ENCODE measurements around the gene UQCRQ. TPM values are rescaled to one million over a fixed set of nuclear protein-coding genes. Genes with fewer than 3 reads are reported as not detected.

Gene UQCRQ
- total RNA-seq, 2 experiments from 2014 or later: 621 to 661 TPM

GRCh38 chr5:132856011-132856410 lies 10.4 kb upstream of the UQCRQ start:
- CTCF ChIA-PET: no interaction called here
- POLR2A ChIA-PET: no interaction called here

- POLR2A ChIA-PET: no interaction called here
- CTCF ChIA-PET: no interaction called here
These were observed 6.5 kb upstream of the UQCRQ start for GRCh38 chr5:132859889-132860437.

GRCh38 chr5:132860742-132861141 lies 5.7 kb upstream of the UQCRQ start:
- ChIA-PET CTCF (no interaction called here), POLR2A (no interaction called here)

- POLR2A ChIA-PET: interaction anchor here (0.9 to 1.6 kb wide), 3 partner anchors 46 to 187 kb away, joined by 3 to 7 read pairs (median 4); no protein-coding TSS in a partner anchor
- CTCF ChIA-PET: interaction anchor here (0.9 to 1.3 kb wide), 2 partner anchors 12 to 39 kb away, joined by 3 read pairs; no protein-coding TSS in a partner anchor
These were observed 637 bp upstream of the UQCRQ start for GRCh38 chr5:132865668-132866341.

- ChIA-PET CTCF (interaction anchor here (0.6 to 2.6 kb wide), 5 partner anchors 10 to 60 kb away, joined by 3 to 9 read pairs (median 4); no protein-coding TSS in a partner anchor), POLR2A (interaction anchor here (1.0 to 1.6 kb wide), 2 partner anchors 66 to 186 kb away, joined by 3 to 4 read pairs; no protein-coding TSS in a partner anchor)
These were observed 607 bp downstream of the UQCRQ start for GRCh38 chr5:132867046-132867451.

- POLR2A ChIA-PET: interaction anchor here (0.6 to 1.2 kb wide), 4 partner anchors 14 to 245 kb away, joined by 3 to 6 read pairs (median 3); partner anchors contain the start of gene HSPA4
- CTCF ChIA-PET: interaction anchor here (0.5 to 2.6 kb wide), 5 partner anchors 15 to 367 kb away, joined by 3 to 9 read pairs (median 3); no protein-coding TSS in a partner anchor
These were observed 2.3 kb downstream of the UQCRQ start for GRCh38 chr5:132868754-132869153.

GRCh38 chr5:132870801-132871200 lies 4.4 kb downstream of the UQCRQ start:
- ChIA-PET POLR2A (no interaction called here), CTCF (no interaction called here)

- ChIA-PET CTCF (no interaction called here), POLR2A (no interaction called here)
These were observed 5.2 kb downstream of the UQCRQ start for GRCh38 chr5:132871459-132872284.

- CTCF ChIA-PET: no interaction called here
- POLR2A ChIA-PET: no interaction called here
These were observed 6.3 kb downstream of the UQCRQ start for GRCh38 chr5:132872788-132873118.

GRCh38 chr5:132873119-132873929 lies 6.9 kb downstream of the UQCRQ start, which contains the start of gene LEAP2:
Gene LEAP2, plus strand, starts transcription at chr5:132873668. Its CDS starts 27 bp downstream, at chr5:132873695.
- ChIA-PET CTCF (no interaction called here), POLR2A (interaction anchor here (0.6 kb wide), 1 partner anchor 1109 kb away, joined by 4 read pairs; no protein-coding TSS in a partner anchor)

- CTCF ChIA-PET: no interaction called here
- POLR2A ChIA-PET: no interaction called here
These were observed 7.5 kb downstream of the UQCRQ start for GRCh38 chr5:132873930-132874271.

GRCh38 chr5:132876020-132876759 lies 9.7 kb downstream of the UQCRQ start:
- CTCF ChIA-PET: interaction anchor here (0.6 kb wide), 1 partner anchor 25 kb away, joined by 3 read pairs; no protein-coding TSS in a partner anchor
- POLR2A ChIA-PET: no interaction called here

- ChIA-PET CTCF (interaction anchor here (1.2 to 1.3 kb wide), 2 partner anchors 10 to 12 kb away, joined by 3 to 4 read pairs; partner anchors contain the start of genes GDF9 and UQCRQ), POLR2A (no interaction called here)
These were observed 11.0 kb downstream of the UQCRQ start for GRCh38 chr5:132877466-132877865.

GRCh38 chr5:132877938-132878337 lies 11.5 kb downstream of the UQCRQ start:
- ChIA-PET CTCF (interaction anchor here (1.2 to 1.3 kb wide), 2 partner anchors 11 to 12 kb away, joined by 3 to 4 read pairs; partner anchors contain the start of genes GDF9 and UQCRQ), POLR2A (no interaction called here)

GRCh38 chr5:132883261-132883834 lies 16.9 kb downstream of the UQCRQ start:
- CTCF ChIA-PET: interaction anchor here (0.6 to 2.4 kb wide), 6 partner anchors 16 to 357 kb away, joined by 4 to 9 read pairs (median 6); partner anchors contain the start of genes SHROOM1 and UQCRQ
- POLR2A ChIA-PET: interaction anchor here (0.7 kb wide), 1 partner anchor 14 kb away, joined by 3 read pairs; no protein-coding TSS in a partner anchor

GRCh38 chr5:132884548-132884947 lies 18.1 kb downstream of the UQCRQ start:
- ChIA-PET CTCF (interaction anchor here (1.7 kb wide), 2 partner anchors 17 to 55 kb away, joined by 6 to 9 read pairs; partner anchors contain the start of genes SHROOM1 and UQCRQ), POLR2A (no interaction called here)

GRCh38 chr5:132886064-132886823 lies 19.8 kb downstream of the UQCRQ start:
- CTCF ChIA-PET: interaction anchor here (1.0 kb wide), 1 partner anchor 56 kb away, joined by 4 read pairs; the partner anchor contains the start of gene SHROOM1

More at GRCh38 chr5:132886064-132886823, 19.8 kb downstream of the UQCRQ start:
- POLR2A ChIA-PET: no interaction called here

Data from activated CD8-positive, alpha-beta memory T cell treated with anti-CD3 and anti-CD28 coated beads for 36 hours (primary cell).